Stimulated activated CD8-positive, alpha-beta memory T cell treated with anti-CD3 and anti-CD28 coated beads, Interleukin-12 subunit alpha, Interleukin-12 subunit beta, amount 100 ng/mL, for 1 hour (primary cell): ENCODE measurements around the gene ARMCX4.
"Not testable (repeated sequence)": the region's sequence is repeated elsewhere in the genome, so short reads cannot be mapped to it uniquely, and the experiment has no call there.

Experiments
- DNase-seq: peaks from one replicate; pipeline ENCODE4 v3.0.0-alpha.2; 2020; ENCODE audit warnings: low read depth

Gene ARMCX4

GRCh38 chrX:101485212-101485949, at the start of gene ARMCX4:
Gene ARMCX4, plus strand, starts transcription at chrX:101485456. Its CDS starts 3,134 bp downstream, at chrX:101488590.
- DNase-seq, result no peak

- DNase-seq, result no peak
Observed at GRCh38 chrX:101442085-101442484, 43.2 kb upstream of the ARMCX4 start.

- DNase-seq, result no peak
Observed at GRCh38 chrX:101449279-101449678, 36.0 kb upstream of the ARMCX4 start.

GRCh38 chrX:101450085-101450484, 35.2 kb upstream of the ARMCX4 start:
- DNase-seq, result no peak

- no peak for DNase-seq
Observed at GRCh38 chrX:101450961-101451360, 34.3 kb upstream of the ARMCX4 start.

- DNase-seq, result no peak
Observed at GRCh38 chrX:101452056-101452455, 33.2 kb upstream of the ARMCX4 start.

GRCh38 chrX:101460669-101461068, 24.6 kb upstream of the ARMCX4 start:
- no peak for DNase-seq

GRCh38 chrX:101462892-101463291, 22.4 kb upstream of the ARMCX4 start:
- no peak for DNase-seq

- DNase-seq, result no peak
Observed at GRCh38 chrX:101478366-101478765, 6.9 kb upstream of the ARMCX4 start.

- no peak for DNase-seq
Observed at GRCh38 chrX:101482296-101482695, 3.0 kb upstream of the ARMCX4 start.

GRCh38 chrX:101483705-101484104, 1.6 kb upstream of the ARMCX4 start:
- DNase-seq, result no peak

GRCh38 chrX:101484135-101484534, 1.1 kb upstream of the ARMCX4 start:
- no peak for DNase-seq

- no peak for DNase-seq
Observed at GRCh38 chrX:101488796-101489195, 3.5 kb downstream of the ARMCX4 start.

- DNase-seq, result no peak
Observed at GRCh38 chrX:101491943-101492342, 6.7 kb downstream of the ARMCX4 start.

GRCh38 chrX:101493225-101493624, 8.0 kb downstream of the ARMCX4 start:
- DNase-seq, result no peak

GRCh38 chrX:101502929-101503328, 17.7 kb downstream of the ARMCX4 start:
- DNase-seq, result not testable (repeated sequence)

GRCh38 chrX:101507372-101507771, 22.1 kb downstream of the ARMCX4 start:
- DNase-seq, result no peak

GRCh38 chrX:101507986-101508385, 22.7 kb downstream of the ARMCX4 start:
- DNase-seq, result no peak

- no peak for DNase-seq
Observed at GRCh38 chrX:101530944-101531343, 45.7 kb downstream of the ARMCX4 start.
